T47D (cell line): ENCODE data around the gene FAM120A.

ENCODE experiments used
- DNase-seq, 2 experiments: peaks; one replicate each; pipeline versions ENCODE4 v3.0.0 to v3.0.0-alpha.2; 2011 to 2012; ENCODE audit warnings: low read depth in 1 of 2, low spot score in 1 of 2
- JUND ChIP-seq: IDR thresholded peaks from 2 replicates; pipeline ENCODE4 v1.6.1; 2012; ENCODE audit warnings: low read depth
- in situ Hi-C: cut with HindIII; loops from 2 replicates; pipeline ENCODE4 v1.10.0; 2016; ENCODE audit warnings: low sequenced_read_pairs, low pct_unique_long_range_greater_than_20kb

The FAM120A gene

DNA sequence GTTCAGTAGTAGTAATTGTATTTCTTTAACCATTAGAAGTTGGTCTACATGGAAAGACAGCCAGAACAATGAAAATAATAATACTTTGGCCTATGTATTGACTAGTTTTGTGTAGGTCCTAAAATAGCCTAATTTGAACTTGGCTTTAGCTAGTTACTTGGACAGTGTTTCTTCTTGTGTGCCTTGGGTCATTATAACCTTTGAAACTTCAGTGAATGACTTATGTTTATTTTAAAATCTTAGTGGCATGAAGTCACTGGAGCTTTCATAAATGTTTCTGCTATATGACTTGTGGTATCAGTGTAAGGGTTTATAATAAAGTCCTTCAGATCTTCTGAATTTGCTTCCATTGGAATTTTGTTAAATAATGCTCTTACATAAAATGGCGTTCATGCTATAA lies 4.5 kb downstream of the FAM120A start:
- in situ Hi-C loops = no loop called here
- DNase-seq = no peak
- no peak for TF ChIP-seq JUND

DNA sequence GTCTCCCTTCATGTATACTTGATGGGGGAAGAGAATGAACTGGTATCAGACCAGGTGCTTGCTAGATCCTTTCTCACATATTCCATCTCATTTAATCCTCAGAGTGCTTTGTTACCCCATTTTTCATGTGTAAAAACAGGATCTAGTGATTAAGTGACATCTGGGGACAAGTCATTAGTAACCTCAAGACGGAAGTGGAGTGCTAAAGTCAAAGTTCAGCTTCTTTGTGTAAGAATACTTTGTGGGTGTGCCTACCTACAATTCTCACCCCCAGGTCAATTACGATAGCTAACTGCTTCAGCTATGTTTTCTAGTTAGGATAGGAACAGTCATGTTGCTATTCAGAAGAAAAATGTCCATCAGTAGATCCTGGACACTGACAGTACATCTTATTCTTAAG lies 5.0 kb downstream of the FAM120A start:
- TF ChIP-seq JUND = no peak
- no peak for DNase-seq
- in situ Hi-C loops = no loop called here

DNA sequence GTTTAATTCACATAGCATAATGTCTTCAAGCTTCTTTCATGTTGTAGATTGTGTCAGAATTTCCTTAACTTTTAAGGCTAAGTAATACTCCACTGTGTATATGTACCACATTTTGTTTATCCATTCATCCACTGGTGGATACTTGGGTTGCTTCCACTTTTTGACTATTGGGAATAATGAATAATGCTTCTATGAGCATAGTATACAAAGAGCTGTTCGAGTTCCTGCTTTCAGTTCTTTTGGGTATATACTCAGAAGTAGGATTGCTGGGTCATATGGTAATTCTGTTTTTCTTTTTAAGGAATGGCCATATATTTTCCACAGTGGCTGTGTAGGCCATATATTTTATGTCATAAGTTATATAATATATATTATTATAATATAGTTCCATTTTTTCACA lies 5.5 kb downstream of the FAM120A start:
- no peak for TF ChIP-seq JUND
- DNase-seq = no peak
- in situ Hi-C loops = no loop called here

DNA sequence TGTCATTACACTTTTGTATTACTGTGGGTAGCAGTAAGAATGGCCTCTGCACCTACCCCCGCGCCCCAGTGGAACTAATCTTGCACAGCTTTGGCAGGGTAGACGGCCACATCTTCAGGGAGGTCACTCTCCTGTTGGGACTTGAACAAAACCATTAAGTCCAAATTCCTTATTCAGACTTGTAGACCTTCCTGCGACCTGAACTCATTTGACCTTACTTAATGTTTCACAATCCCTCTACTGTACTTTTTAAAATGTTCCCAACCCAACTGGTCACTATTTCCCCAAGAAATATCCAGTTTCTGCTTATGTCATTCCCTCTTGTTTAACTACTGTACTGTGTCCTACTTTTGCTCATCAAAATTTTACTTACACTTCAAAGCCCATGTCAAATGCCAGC lies 7.2 kb downstream of the FAM120A start:
- no peak for TF ChIP-seq JUND
- in situ Hi-C loops = no loop called here

DNA sequence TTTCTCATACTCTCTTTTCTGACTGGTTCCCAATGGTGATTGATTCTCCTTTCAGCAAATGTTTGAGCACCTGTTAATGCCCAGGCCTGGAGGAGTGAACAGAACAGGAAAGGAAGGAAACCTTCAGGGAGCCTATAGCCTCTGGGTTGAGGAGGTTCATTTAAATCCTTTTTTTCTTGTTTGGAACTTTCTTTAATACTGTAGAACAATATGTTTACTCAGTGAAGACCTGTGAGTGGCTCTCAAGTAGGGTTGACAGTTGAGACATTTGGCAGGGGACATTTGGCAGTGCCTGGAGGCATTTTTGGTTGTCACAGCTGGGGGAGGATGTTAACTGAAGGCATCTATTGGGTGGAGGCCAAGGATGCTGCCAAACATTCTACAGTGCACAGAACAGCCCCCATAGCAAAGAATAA lies 8.0 kb downstream of the FAM120A start:
- in situ Hi-C loops = no loop called here
- peak in 1 of 2 experiments; percentile 78 for DNase-seq
- TF ChIP-seq JUND = no peak

More for the DNA sequence above, 7.2 kb downstream of the FAM120A start:
- no peak for DNase-seq

DNA sequence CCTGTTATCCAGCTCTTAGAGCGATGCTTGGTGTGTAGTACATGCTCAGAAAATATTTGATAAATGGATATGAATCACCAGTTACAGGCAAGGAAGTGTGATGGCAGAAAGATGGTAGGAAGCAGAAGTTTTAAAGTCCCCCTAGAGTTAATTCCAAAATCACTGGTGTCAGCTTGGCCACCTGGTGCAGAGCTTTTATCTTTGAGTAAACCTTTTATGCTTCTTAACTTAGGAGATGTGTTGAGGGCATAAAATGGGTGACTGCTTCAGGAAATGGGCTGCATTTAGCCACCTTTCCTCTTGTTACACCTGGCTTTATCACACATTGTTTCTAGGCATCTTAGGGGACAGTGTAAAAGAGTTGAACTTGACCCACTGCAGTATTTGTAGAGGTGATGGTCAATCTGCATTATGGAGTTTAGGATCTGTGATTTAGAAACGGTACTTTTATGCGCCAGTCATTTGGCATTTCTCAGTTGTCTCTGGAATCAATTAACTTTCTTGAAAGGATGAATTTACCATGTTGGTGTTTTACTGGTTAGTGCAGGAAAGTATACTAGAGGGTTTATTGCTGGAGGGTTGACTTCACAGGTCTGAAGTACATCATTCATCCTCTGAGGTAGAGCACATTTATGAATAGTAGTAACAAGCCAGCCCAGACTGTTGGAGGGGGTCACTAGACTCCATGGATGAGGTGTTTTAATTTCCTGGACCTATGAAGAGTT lies 9.4 kb downstream of the FAM120A start:
- no peak for TF ChIP-seq JUND
- in situ Hi-C loops = no loop called here
- DNase-seq = no peak

DNA sequence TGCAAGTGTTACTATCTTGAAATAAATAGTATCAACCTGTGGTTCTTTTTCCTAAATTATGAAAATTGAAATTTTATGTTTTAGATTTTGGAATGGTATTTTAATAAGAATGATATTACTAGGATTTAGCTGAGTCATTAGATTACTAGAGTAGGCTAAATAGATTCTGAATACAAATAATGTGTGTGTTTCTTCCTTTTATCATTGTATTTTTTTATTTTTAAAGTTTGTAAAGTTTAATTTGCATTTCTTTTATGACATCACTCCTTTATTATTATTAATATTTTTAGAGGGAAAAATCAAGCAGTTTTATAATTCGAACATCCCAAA lies 9.9 kb downstream of the FAM120A start:
- TF ChIP-seq JUND = no peak
- no peak for DNase-seq
- in situ Hi-C loops = no loop called here

DNA sequence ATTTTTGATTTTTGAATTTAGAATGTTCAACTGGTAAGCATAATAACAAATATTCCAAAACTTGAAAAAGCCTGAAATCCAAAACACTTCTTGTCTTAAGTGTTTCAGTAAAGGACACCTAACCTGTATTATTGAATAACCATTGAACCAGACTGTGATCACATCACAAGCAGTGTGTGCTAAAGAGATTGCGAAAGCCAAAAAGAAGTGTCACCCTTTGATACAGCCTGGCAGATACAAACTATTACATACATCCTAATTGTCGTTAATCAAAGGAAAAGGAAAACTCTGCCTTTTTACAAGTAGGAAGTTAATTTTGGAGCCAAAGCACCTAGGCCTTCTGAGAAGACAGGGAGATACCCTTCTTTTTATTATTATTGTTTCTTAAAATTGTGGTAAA lies 10.3 kb downstream of the FAM120A start:
- no peak for TF ChIP-seq JUND
- in situ Hi-C loops = no loop called here
- no peak for DNase-seq

DNA sequence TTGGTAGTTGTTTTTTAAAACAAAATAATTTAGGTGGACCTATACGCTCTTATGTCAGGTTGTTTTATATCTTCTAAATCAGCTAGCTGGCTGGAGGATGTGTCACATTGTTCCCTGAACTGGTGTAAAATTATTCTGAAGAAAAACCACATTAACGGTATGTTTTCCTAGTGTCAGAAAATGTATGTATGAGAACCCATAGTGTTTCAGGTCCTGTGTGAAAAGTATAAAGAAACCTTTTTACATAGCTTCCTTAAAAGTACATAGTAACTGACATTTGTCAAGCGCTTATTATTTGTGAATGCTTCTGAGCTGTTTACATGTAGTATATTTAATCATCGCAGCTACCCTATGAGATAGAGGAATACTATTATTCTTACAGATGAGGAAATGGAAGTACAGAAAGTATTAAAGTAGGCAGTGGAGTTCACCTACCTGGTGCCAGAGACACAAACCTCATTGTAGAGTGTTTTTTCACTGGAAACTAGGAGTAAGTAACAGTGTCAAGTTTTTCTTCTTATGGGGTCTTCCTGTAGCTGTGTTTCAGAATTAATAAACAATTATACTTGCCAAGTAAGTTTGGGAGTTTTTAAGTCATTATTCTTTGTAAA lies 12.3 kb downstream of the FAM120A start:
- no peak for DNase-seq
- in situ Hi-C loops = no loop called here
- TF ChIP-seq JUND = no peak

DNA sequence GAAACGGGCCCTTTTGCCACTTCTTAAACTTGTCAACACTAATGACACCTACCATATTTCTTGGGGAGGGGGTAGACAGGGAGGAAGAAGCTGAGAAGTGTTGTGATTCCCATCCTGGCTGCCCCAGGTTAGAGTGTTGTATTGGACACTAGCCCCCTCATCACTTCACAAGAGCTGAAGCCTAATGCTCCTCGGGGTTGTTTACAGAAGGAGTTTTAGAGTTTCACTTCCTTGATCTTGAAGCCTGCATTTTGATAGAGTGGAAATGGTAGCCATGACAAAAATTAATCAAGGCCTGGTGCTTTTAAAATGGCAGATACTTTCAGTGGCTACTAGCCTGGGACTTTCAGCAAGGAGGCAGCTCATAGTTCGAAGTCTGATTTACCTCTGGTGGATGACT lies 12.9 kb downstream of the FAM120A start:
- DNase-seq = no peak
- no peak for TF ChIP-seq JUND
- in situ Hi-C loops = no loop called here

DNA sequence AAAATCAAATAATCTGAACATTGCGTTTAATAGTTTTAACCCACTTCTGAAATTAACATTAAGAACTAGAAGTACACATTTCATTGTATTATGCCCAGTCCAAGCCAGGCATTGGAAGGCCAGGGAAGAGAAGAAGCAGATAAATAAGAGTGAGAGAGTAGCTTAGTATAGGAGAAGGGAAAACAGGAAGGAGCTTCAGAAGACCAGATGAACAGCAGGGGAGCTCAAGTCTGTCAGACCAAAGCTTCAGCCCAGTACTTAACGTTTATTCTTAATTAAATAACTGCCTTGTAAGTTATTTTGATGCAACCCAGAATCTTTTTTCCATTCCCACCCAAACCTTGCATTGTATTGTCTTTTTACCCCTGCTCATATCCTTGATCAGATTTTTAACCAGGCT lies 13.4 kb downstream of the FAM120A start:
- in situ Hi-C loops = no loop called here
- no peak for TF ChIP-seq JUND
- no peak for DNase-seq

DNA sequence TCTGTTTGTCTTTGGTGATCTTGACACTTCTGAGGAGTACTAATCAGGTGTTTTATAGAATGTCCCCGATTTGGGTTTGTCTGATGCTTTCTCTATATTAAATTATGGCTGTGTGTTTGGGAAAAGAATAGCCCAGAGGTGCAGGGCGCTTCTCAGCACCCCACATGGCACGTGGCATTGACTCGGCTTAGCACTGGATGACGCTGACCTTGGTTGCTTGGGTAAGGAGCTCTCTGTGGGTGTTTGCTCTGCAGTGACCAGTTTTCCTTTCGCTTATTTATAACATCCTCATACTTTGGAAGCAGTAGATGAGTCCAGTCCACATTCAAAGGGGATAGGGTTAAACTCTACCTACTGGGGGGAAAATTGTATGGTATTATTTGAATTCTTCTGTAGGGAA lies 14.4 kb downstream of the FAM120A start:
- no peak for TF ChIP-seq JUND
- DNase-seq = peak in 1 of 2 experiments; percentile 37

DNA sequence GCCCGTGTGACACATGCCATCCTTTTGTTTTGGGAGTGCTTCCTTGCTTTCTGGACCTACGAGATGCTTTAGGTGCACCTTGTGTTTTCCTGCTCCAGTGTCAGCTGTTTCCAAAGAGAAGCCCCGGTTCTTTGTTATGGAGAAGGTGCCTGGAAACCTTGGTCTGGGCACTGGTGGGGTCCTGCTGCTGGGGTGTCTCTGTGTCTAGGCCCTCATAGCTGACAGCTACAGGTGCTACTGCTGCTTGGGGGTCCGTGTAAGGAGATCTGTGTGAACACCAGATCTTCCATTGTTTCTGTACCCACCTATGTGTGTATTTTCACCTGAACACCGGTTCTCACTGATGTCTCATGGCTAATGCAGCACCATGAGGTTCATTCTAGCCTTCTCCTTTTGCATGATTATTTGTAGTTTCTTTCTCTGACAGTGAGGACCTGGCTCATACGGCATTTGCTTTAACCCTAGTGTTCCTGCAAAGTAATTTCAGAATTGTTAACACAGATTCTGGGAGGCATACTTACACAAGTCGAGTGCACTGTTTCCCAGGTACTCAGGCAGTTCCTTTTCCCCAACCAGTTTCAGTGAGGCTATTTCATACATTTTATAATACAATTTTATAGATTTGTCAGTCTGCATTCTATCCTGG lies 15.1 kb downstream of the FAM120A start:
- DNase-seq = no peak
- in situ Hi-C loops = no loop called here

More for the DNA sequence above, 14.4 kb downstream of the FAM120A start:
- in situ Hi-C loops = no loop called here

More for the DNA sequence above, 15.1 kb downstream of the FAM120A start:
- no peak for TF ChIP-seq JUND
